ENCODE results near the gene AADACL4.

The AADACL4 gene

DNA sequence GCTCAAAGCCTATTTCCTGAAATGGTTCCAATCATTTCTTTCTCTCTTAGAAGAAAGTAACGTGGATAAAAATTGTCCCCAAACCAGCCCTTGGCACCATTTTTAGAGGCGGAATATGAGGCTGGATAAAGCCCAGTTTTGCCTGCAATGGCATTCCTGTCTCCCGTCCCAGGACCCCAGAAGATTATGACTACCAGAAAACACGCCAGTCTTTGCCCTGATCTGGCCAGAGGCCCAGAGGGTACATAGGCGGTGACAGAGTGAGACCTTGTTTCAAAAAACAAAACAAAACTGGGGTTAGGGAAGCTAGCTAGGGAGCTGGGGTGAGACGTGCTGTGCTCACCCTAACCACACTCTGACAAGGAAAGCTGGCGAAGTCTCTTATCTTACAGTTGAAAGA lies at the start of gene AADACL4:
TSS of gene AADACL4 (plus strand) at position 301 of the 400 bp plus-strand sequence. CDS start 462 bp downstream, outside the sequence.
- DNase-seq: no peak

- no peak for DNase-seq
Measured at GRCh38 chr1:12594490-12594889, 49.4 kb upstream of the AADACL4 start.

DNA sequence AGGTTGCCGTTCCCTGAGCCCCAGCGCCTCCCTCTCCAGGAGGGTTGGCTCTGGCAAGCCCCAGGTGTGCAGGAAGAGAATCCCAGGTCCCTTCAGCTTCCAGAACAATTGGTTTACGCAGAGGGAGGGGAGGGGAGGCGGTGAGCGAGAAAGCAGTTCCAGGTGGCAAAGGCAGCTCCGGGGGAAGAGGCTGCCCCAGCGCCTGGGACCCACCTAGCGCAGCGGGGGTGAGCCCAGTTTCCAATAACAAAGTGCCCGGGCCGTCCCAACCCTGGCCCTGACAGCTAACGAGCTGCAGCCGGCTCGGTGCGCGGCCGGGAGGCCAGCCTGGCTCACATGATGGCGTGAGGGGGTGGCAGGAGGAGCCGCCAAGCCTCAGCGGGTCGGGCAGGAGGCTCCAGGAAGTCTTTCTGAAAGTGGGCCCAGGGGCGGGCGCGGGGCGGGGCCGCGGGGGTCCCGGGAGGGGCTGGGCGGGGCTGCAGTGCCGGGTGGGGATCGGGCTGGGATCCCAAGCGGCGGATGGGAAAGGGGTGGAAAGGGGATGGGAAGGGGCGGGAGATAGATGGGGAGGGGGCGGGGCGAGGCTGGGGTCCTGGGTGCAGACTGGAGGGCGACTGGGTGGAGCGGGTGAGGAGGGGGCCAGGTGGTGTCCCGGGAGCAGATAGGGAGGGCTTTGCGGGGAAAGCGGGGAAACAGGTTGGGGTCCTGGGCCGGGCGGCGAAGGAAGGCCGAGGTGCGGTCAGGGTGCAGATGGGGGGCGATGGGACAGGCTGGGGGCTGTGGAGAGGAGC lies 48.7 kb upstream of the AADACL4 start:
- DNase-seq: no peak

GRCh38 chr1:12595757-12596006 lies 48.2 kb upstream of the AADACL4 start:
- DNase-seq: no peak

DNA sequence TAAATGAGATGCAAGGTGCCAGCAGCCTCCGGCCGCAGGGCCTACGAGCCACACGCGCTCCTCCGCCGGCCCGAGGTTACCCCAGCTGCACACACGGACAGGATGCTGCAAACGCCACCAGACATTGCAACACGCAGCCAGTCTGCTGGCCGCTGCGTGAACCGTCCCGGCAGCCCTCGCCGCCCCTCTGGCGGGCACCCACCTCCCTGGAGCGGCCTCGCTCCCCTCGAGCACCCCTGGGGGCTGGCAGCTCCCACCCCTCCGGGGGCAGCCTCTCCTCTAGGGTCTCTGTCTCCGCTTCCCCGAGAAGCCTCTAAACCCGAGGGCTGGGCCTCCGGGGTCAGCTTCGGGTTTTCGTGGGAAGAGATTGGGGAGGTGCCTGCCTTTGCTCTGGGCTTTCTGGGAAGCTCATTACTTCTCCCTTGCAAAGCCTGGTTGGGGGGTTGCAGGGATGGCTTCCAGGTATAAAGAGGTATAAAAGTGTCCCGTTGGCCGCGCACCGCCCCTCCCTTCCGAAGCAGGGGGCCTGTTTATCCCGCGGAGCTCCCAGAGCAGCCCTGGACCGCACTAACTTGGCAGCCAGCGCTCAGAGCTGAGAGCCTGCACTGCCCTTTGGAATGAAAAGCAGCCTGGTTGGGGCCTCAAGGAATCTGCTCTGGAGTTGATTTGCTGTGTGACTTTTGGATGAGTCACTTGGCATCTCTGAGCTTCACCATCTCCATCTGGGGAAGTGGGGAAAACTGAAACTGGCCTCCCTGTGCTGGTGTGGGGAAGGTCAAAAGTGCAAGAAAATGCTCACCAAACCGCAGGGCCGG lies 47.7 kb upstream of the AADACL4 start:
- no peak for DNase-seq

GRCh38 chr1:12597792-12598191 lies 46.1 kb upstream of the AADACL4 start:
- no peak for DNase-seq

GRCh38 chr1:12598974-12599373 lies 44.9 kb upstream of the AADACL4 start:
- no peak for DNase-seq

DNA sequence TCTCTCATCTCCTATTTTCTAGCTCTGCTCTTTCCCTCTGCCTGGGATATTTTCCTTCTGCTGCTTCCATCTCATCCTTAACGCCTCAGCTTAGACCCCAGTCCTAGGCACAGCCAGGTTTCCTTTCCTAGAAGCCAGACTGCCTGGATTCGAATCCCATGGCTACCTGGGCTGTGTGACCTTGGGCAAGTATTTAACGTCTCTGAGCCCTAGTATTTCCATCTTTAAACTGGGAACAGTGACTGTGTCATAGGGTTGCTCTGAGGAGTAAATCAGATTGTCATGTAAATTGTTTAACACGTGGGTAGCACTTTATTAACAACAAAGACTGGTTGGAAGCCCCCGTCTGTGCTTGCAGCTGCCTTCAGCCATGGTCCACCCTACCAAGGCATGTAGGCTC lies 44.2 kb upstream of the AADACL4 start:
- DNase-seq: no peak

- DNase-seq: no peak
Measured at GRCh38 chr1:12600335-12600734, 43.5 kb upstream of the AADACL4 start.

GRCh38 chr1:12600880-12601633 lies 42.8 kb upstream of the AADACL4 start:
- DNase-seq: peak; percentile 47

DNA sequence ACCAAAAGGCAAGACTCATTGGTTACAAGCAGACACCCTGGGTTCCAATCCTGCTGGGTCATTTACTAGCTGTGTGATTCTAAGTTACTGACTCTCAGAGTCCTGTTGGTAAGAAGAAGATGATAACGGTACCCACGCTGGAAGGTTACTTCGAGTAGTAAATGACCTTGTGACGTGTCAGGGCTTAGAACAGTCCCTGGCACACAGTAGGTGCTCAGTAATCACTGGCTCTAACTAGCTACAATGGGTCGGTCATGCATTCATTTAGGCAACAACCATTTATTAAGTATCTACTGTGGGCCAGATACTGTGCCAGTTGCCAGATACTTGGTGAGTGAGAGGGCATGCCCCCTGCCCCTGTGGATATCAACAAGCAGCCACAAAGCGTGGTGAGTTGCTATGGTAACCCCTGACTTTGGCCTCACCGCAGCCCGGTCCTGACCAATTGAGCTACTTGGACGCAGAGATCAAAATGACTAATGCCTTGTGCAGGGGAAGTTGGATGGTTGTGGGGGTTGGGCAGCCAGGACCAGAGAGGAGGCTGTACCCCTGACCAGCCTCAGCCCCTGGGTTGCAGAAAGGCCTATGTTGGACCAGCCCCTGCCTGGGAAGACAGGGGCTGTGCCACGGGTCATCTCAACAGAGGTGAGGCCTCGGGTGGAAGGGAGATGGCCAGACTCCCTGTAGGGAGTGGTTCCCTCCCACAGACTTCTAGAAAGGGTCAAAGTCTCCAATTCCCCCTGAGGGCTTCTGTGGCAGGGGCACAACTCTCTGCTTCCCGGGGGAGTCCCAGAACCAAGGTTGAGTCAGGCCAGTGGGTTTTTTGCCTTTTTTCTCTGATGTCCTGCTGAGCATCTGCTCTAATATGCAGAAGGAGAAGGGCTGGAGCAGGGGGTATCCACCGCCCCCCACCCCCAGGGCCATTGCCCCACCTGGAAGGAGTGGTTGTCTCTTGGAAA lies 41.9 kb upstream of the AADACL4 start:
- peak; percentile 21 for DNase-seq

- DNase-seq: no peak
Measured at GRCh38 chr1:12602659-12603024, 41.2 kb upstream of the AADACL4 start.

DNA sequence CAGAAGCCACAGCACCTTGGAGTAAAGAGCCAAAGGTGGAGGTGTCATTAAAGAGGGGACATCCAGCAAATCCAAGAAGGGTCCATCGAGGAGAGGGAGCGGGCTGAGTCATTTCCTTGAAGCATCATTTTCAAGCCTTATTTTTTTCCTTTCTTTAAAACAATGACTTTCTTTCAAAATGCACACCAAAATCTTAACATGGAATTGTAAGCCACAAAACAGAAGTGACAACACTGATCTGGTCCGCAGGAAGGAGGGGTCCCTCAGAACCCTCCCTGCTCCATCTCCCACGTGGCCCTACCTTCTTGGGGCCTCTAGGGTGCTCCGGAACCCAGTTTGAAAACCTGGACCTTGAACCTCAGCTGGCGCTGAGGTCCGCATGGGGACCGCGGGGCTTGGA lies 40.7 kb upstream of the AADACL4 start:
- no peak for DNase-seq

DNA sequence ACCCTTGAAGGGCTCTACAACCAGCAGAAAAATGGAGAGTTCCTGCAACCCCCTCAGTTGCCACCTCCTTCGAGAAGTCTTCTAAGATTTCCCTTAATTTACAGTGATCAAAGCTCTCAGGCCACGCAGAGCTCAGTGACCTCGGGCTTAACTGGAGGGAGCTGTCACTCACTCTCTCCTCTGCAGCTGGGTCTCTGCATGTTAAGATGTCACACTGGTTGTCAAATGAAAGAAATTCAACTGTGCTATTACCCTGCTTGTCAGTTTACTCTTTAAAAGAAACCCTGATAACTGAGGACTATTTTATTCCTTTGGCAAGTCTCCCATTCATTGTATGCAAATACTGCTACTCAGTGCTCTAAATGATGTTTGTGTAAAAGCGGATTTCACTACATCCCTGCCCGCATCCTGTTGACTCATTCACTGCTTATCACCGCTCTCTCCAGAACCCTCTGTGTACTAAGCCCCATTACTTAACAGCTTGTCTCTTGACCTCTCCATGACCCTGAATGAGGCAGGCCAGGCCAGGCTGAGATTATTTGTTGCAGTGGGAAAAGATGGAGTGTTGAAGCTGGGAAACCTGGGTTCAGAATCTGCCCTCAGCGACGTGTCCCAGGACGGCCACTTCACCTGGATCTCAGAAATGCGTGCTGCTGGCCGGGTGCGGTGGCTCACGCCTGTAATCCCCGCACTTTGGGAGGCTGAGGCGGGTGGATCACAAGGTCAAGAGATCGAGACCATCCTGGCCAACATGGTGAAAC lies 39.6 kb upstream of the AADACL4 start:
- peak; percentile 88 for DNase-seq

- no peak for DNase-seq
Measured at GRCh38 chr1:12604986-12605385, 38.9 kb upstream of the AADACL4 start.

GRCh38 chr1:12607263-12607662 lies 36.6 kb upstream of the AADACL4 start:
- DNase-seq: no peak

DNA sequence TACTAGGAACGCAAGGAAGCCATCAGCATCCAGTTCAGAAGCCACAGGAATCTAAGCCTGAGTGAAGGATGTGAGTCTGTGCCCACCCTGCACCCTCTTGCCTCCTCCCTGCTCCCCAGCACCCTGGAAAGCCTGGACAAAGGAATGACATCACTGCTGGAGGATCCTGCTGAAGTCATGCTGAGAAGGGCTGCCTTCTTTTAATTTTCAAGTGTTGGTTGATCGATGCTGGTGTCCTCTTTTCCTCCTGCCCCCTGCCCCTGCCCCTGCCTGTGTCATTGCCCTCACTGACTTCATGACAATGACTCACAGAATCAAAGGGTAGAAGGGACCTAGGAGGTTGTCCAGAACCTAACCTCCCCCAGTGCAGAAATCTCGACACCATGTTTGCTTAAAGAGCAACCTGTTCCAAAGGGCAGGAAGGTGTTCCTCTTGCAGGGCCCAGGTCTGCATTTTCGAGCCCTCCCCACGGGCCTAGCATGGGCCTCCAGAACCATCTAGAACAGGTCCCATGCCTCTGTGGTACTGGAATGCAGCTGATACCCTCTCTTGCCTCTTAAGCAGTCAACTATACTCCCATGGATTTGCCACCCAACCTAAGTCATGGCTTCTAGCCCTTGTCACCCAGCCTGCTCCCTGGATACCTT lies 35.5 kb upstream of the AADACL4 start:
- no peak for DNase-seq

- DNase-seq: no peak
Measured at GRCh38 chr1:12609469-12610003, 34.3 kb upstream of the AADACL4 start.

- DNase-seq: no peak
Measured at GRCh38 chr1:12610305-12610935, 33.5 kb upstream of the AADACL4 start.

DNA sequence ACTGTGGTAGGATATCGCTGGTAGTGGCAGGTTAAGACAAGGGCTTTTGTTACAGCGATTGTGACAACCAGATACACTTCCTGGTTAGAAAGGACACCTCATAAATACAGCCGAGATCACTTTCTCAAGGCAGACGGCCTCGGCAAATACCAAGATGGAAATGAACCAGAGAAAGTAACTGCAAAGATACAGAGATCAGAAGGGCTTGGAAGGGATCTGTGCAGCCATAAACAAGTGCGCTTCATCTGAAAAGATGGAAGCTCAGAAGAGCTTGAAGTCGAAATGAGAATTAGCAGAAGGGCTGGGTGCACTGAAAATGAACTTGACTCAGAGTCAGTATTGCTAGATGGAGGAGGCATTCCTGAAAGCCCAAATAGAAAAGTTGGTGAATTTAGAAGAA lies 32.9 kb upstream of the AADACL4 start:
- DNase-seq: no peak

- no peak for DNase-seq
Measured at GRCh38 chr1:12613180-12613579, 30.7 kb upstream of the AADACL4 start.
